Measurements from ENCODE around the gene TYMP. TPM values are rescaled to one million over a fixed set of nuclear protein-coding genes. Genes with fewer than 3 reads are reported as not detected.
A peak's percentile ranks its signal among the peaks of the same experiment; 100 is the strongest.

The TYMP gene
- polyA plus RNA-seq, 1 of the 3 experiments (the other 2 are of a cell fraction) = 1.7 TPM

DNA sequence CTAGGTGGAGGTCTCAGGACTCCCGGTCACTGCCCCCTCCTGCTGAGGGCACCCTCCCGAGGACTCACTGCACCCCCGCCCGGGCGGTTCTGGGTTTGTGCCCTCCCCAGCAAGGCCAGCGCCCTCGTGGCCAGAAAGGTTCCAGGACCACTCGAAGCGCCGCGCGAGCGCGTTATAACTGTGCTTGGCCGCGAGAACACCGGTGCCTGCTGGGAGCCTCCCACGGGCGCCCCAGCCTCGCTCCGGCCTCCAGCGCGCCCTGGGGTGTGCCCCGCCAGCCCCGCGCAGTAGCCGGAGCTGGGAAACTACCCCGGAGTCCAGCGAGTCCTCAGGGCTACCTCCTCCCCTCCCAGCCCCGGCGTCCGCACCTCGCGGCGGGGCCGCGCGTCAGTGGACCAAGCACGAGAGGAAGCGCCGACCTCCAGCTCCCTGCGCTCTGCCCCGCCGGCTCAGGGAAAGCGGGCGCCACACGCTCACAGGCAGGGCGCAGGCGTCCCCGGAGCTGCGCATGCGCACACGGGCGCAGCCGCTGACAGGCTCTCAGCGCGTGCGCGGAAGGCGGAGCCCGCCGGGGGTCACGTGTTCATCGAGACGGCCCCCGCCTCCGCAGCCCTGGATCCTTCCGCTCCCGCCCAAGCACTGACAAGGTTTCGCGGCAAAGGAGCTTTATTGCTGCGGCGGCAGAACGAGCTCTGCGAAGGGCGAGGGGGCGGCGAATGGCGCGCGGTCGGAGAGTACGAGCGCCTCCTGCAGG lies 4.5 kb downstream of the TYMP start, which contains the start of gene SCO2:
TSS of gene SCO2 (minus strand) at position 495 of the 754 bp plus-strand sequence. CDS start 1,187 bp downstream, outside the sequence.
- peaks cover 7 to 24% of the 10 kb centered on the region in 2 experiments; a peak in 2 of 4 replicates for H3K4me1 ChIP-seq (ENCODE audit: control insufficient read depth in 1 of 2, insufficient read depth in 2 of 2, low read depth in 1 of 2, low read length in 1 of 2)
- WGBS (ENCODE audit: low lambda C conversion rate) = 0% methylated on average over 3 of the region's 84 CpGs
- peaks cover 7 to 30% of the 10 kb centered on the region in 2 experiments for H3K36me3 ChIP-seq (replicated peaks in 1 of 2; ENCODE audit: control insufficient read depth in 1 of 2, insufficient read depth in 2 of 2, low read length in 1 of 2)
- no peaks in the 10 kb centered on the region for H3K9me2 ChIP-seq
- H3K79me2 ChIP-seq (ENCODE audit: insufficient read depth) = peaks cover 18% of the 10 kb centered on the region
- DNase-seq = peak; percentile 100
- peaks cover 19% of the 10 kb centered on the region for H3F3A ChIP-seq (replicated peaks; ENCODE audit: insufficient read depth)
- H3K9ac ChIP-seq = peak within 1 kb of the TSS; percentile 80
- H3K27me3 ChIP-seq (ENCODE audit: insufficient read depth) = no peaks in the 10 kb centered on the region
- no peaks in the 10 kb centered on the region for H3K9me3 ChIP-seq
- peak within 1 kb of the TSS; percentile 93 for H3K4me2 ChIP-seq
- ChIA-PET CTCF (interaction anchor here (0.5 to 3.4 kb wide), 44 partner anchors 9 to 288 kb away, joined by 3 to 53 read pairs (median 4); partner anchors contain the start of genes CHKB, HDAC10, KLHDC7B and LMF2), POLR2A (interaction anchor here (0.6 to 2.9 kb wide), 18 partner anchors 9 to 281 kb away, joined by 3 to 12 read pairs (median 5); partner anchors contain the start of genes ADM2, CHKB, KLHDC7B and LMF2)
- peaks cover 8% of the 10 kb centered on the region; the same call in 1 of the 2 replicates for H4K20me1 ChIP-seq (ENCODE audit: insufficient read depth)
- H2AFZ ChIP-seq (ENCODE audit: low read depth) = peak within 1 kb of the TSS; percentile 76
- H3K27ac ChIP-seq (ENCODE audit: low read depth in 2 of 2, low read length in 1 of 2) = peak within 1 kb of the TSS; percentile 68 to 93
- peak within 1 kb of the TSS; percentile 80 to 81 for H3K4me3 ChIP-seq (ENCODE audit: low read depth in 2 of 2, low read length in 1 of 2)
- 0 out of 2 replicates have a peak, but pooled peaks have one; percentile 26 for TF ChIP-seq RCOR1 (IDR thresholded peaks at IDR 0.05; ENCODE audit: low read length)
- TF ChIP-seq ZBTB33 (IDR thresholded peaks at IDR 0.05; ENCODE audit: borderline replicate concordance, low read depth) = peak; percentile 83
- TF ChIP-seq, protein P1, sequence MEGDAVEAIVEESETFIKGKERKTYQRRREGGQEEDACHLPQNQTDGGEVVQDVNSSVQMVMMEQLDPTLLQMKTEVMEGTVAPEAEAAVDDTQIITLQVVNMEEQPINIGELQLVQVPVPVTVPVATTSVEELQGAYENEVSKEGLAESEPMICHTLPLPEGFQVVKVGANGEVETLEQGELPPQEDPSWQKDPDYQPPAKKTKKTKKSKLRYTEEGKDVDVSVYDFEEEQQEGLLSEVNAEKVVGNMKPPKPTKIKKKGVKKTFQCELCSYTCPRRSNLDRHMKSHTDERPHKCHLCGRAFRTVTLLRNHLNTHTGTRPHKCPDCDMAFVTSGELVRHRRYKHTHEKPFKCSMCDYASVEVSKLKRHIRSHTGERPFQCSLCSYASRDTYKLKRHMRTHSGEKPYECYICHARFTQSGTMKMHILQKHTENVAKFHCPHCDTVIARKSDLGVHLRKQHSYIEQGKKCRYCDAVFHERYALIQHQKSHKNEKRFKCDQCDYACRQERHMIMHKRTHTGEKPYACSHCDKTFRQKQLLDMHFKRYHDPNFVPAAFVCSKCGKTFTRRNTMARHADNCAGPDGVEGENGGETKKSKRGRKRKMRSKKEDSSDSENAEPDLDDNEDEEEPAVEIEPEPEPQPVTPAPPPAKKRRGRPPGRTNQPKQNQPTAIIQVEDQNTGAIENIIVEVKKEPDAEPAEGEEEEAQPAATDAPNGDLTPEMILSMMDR (IDR thresholded peaks at IDR 0.05) = peak; percentile 50
- no peak for TF ChIP-seq NFIC (IDR thresholded peaks at IDR 0.05; ENCODE audit: borderline replicate concordance)
- no peak for TF ChIP-seq FOXM1 (IDR thresholded peaks at IDR 0.05; ENCODE audit: low read depth)
- 0 out of 2 replicates have a peak, but pooled peaks have one; percentile 5 for TF ChIP-seq TEAD4 (IDR thresholded peaks at IDR 0.05; ENCODE audit: borderline replicate concordance, insufficient read depth)
- peak; percentile 36; the same call in 1 of the 2 replicates for TF ChIP-seq RAD21 (IDR thresholded peaks at IDR 0.05; ENCODE audit: low read length)
- no peak for TF ChIP-seq MEF2A (IDR thresholded peaks at IDR 0.05; ENCODE audit: borderline replicate concordance, low read depth)
- peak; percentile 45; the same call in 1 of the 2 replicates for TF ChIP-seq PBX3 (IDR thresholded peaks at IDR 0.05)
- no peak for TF ChIP-seq EZH2phosphoT487 (IDR thresholded peaks at IDR 0.05; ENCODE audit: borderline replicate concordance, low read depth)
- TF ChIP-seq POLR2AphosphoS5 (IDR thresholded peaks at IDR 0.05; ENCODE audit: low read depth, low read length) = peak; percentile 90
- TF ChIP-seq, protein P2, sequence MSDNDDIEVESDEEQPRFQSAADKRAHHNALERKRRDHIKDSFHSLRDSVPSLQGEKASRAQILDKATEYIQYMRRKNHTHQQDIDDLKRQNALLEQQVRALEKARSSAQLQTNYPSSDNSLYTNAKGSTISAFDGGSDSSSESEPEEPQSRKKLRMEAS (IDR thresholded peaks at IDR 0.05; ENCODE audit: low read depth) = peak; percentile 80
- peak; percentile 71; the same call in 1 of the 2 replicates for TF ChIP-seq SIN3A (IDR thresholded peaks at IDR 0.05; ENCODE audit: borderline replicate concordance, low read depth, low read length)
- peak; percentile 97 for TF ChIP-seq NRF1 (IDR thresholded peaks at IDR 0.05; ENCODE audit: low read depth, low read length)
- no peak for TF ChIP-seq EP300 (IDR thresholded peaks at IDR 0.05; ENCODE audit: borderline replicate concordance in 1 of 2, low read depth in 1 of 2, low read length in 1 of 2)
- peak; percentile 71 for TF ChIP-seq CHD2 (IDR thresholded peaks at IDR 0.05; ENCODE audit: low read length, partially characterized antibody)
- no peak for TF ChIP-seq GATA2 (CRISPR knock-in tag; IDR thresholded peaks at IDR 0.05)
- peak; percentile 61 for TF ChIP-seq TAF1 (IDR thresholded peaks at IDR 0.05; ENCODE audit: borderline replicate concordance, low read depth, low read length)
- peak; percentile 89 for TF ChIP-seq USF2 (IDR thresholded peaks at IDR 0.05; ENCODE audit: borderline replicate concordance, low read depth, low read length)
- TF ChIP-seq MXI1 (IDR thresholded peaks at IDR 0.05; ENCODE audit: low read depth, low read length) = peak; percentile 82
- peak; percentile 16; the same call in 1 of the 2 replicates for TF ChIP-seq SMC3 (IDR thresholded peaks at IDR 0.05; ENCODE audit: low read depth, low read length)
- TF ChIP-seq, protein P3, sequence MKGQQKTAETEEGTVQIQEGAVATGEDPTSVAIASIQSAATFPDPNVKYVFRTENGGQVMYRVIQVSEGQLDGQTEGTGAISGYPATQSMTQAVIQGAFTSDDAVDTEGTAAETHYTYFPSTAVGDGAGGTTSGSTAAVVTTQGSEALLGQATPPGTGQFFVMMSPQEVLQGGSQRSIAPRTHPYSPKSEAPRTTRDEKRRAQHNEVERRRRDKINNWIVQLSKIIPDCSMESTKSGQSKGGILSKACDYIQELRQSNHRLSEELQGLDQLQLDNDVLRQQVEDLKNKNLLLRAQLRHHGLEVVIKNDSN (IDR thresholded peaks at IDR 0.05; ENCODE audit: borderline replicate concordance, low read depth) = peak; percentile 96

All from SK-N-SH (cell line).